Duodenal mucosa (tissue), 2 donors: Measurements from ENCODE around the gene PCDH1.
A peak's percentile ranks its signal among the peaks of the same experiment; 100 is the strongest.

Source experiments
- H3K27ac ChIP-seq: one replicate; pipeline ENCODE4 v1.7.0; 2013; ENCODE audit warnings: low read depth, low read length
- H3K27me3 ChIP-seq, 2 donors: one replicate each; pipeline ENCODE4 v1.7.0; 2013; ENCODE audit warnings: low read length in 2 of 2, control low read depth in 1 of 2; ENCODE audit not compliant: insufficient read depth in 2 of 2, control insufficient read depth in 1 of 2
- H3K36me3 ChIP-seq, 2 donors: one replicate each; pipeline ENCODE4 v1.7.0; 2013; ENCODE audit warnings: low read length in 2 of 2, control low read depth in 1 of 2; ENCODE audit not compliant: insufficient read depth in 2 of 2, control insufficient read depth in 1 of 2
- H3K4me1 ChIP-seq, 2 donors: one replicate each; pipeline ENCODE4 v1.7.0; 2013; ENCODE audit warnings: low read length in 2 of 2, control low read depth in 1 of 2; ENCODE audit not compliant: insufficient read depth in 2 of 2, control insufficient read depth in 1 of 2
- H3K4me3 ChIP-seq, 2 donors: one replicate each; pipeline ENCODE4 v1.7.0; 2013; ENCODE audit warnings: low read length in 2 of 2, low read depth in 1 of 2
- H3K9ac ChIP-seq, 2 donors: one replicate each; pipeline ENCODE4 v1.7.0; 2013; ENCODE audit warnings: low read length in 2 of 2, low read depth in 1 of 2
- H3K9me3 ChIP-seq, 2 donors: one replicate each; pipeline ENCODE4 v1.7.0; 2013; ENCODE audit warnings: low read length in 2 of 2, control low read depth in 1 of 2; ENCODE audit not compliant: control insufficient read depth in 1 of 2

The PCDH1 gene

GRCh38 chr5:141838326-141839014 is 39.7 kb downstream of the PCDH1 start:
- Histone ChIP-seq H3K9ac (no peak overlapping the region), H3K27ac (no peak overlapping the region), H3K27me3 (no peaks in the 10 kb centered on the region), H3K4me3 (no peak overlapping the region), H3K4me1 (peaks cover 55 to 57% of the 10 kb centered on the region in 2 donors), H3K9me3 (no peaks in the 10 kb centered on the region), H3K36me3 (peaks cover 0 to 3% of the 10 kb centered on the region in 2 donors)

GRCh38 chr5:141835928-141836670 is 42.1 kb downstream of the PCDH1 start:
- H3K9ac ChIP-seq: no peak overlapping the region
- no peaks in the 10 kb centered on the region for H3K9me3 ChIP-seq
- peaks cover 43 to 48% of the 10 kb centered on the region in 2 donors for H3K4me1 ChIP-seq
- H3K36me3 ChIP-seq: peaks cover 0 to 3% of the 10 kb centered on the region in 2 donors
- H3K27ac ChIP-seq: peak overlapping the region; percentile 1
- no peaks in the 10 kb centered on the region for H3K27me3 ChIP-seq
- no peak overlapping the region for H3K4me3 ChIP-seq

GRCh38 chr5:141834331-141834730 is 43.9 kb downstream of the PCDH1 start:
- H3K4me1 ChIP-seq: peaks cover 28 to 33% of the 10 kb centered on the region in 2 donors
- no peaks in the 10 kb centered on the region for H3K9me3 ChIP-seq
- H3K27me3 ChIP-seq: no peaks in the 10 kb centered on the region
- H3K36me3 ChIP-seq: peaks cover 0 to 3% of the 10 kb centered on the region in 2 donors
- no peak overlapping the region for H3K9ac ChIP-seq
- no peak overlapping the region for H3K27ac ChIP-seq
- no peak overlapping the region for H3K4me3 ChIP-seq

GRCh38 chr5:141832131-141832530 is 46.1 kb downstream of the PCDH1 start:
- H3K4me1 ChIP-seq: peaks cover 21 to 24% of the 10 kb centered on the region in 2 donors
- H3K4me3 ChIP-seq: no peak overlapping the region
- peaks cover 0 to 3% of the 10 kb centered on the region in 2 donors for H3K36me3 ChIP-seq
- no peak overlapping the region for H3K27ac ChIP-seq
- H3K9me3 ChIP-seq: no peaks in the 10 kb centered on the region
- no peaks in the 10 kb centered on the region for H3K27me3 ChIP-seq
- H3K9ac ChIP-seq: no peak overlapping the region

GRCh38 chr5:141828162-141828561 is 50.0 kb downstream of the PCDH1 start:
- Histone ChIP-seq H3K27me3 (no peaks in the 10 kb centered on the region), H3K27ac (no peak overlapping the region), H3K9me3 (no peaks in the 10 kb centered on the region), H3K36me3 (no peaks in the 10 kb centered on the region), H3K4me1 (peaks cover 8 to 9% of the 10 kb centered on the region in 2 donors), H3K9ac (no peak overlapping the region), H3K4me3 (no peak overlapping the region)

- no peaks in the 10 kb centered on the region for H3K27me3 ChIP-seq
- no peaks in the 10 kb centered on the region for H3K4me1 ChIP-seq
- no peak overlapping the region for H3K4me3 ChIP-seq
- H3K27ac ChIP-seq: no peak overlapping the region
- no peak overlapping the region for H3K9ac ChIP-seq
- H3K36me3 ChIP-seq: no peaks in the 10 kb centered on the region
- H3K9me3 ChIP-seq: no peaks in the 10 kb centered on the region
Measured at GRCh38 chr5:141826674-141827073, 51.5 kb downstream of the PCDH1 start.

GRCh38 chr5:141825791-141826560 is 52.2 kb downstream of the PCDH1 start:
- H3K4me3 ChIP-seq: no peak overlapping the region
- H3K9ac ChIP-seq: no peak overlapping the region
- no peaks in the 10 kb centered on the region for H3K9me3 ChIP-seq
- no peaks in the 10 kb centered on the region for H3K36me3 ChIP-seq
- no peak overlapping the region for H3K27ac ChIP-seq
- no peaks in the 10 kb centered on the region for H3K27me3 ChIP-seq
- H3K4me1 ChIP-seq: no peaks in the 10 kb centered on the region

- Histone ChIP-seq H3K4me1 (no peaks in the 10 kb centered on the region), H3K9me3 (no peaks in the 10 kb centered on the region), H3K4me3 (no peak overlapping the region), H3K36me3 (no peaks in the 10 kb centered on the region), H3K9ac (no peak overlapping the region), H3K27ac (no peak overlapping the region), H3K27me3 (no peaks in the 10 kb centered on the region)
Measured at GRCh38 chr5:141825241-141825671, 53.0 kb downstream of the PCDH1 start.

GRCh38 chr5:141824717-141825116 is 53.5 kb downstream of the PCDH1 start:
- Histone ChIP-seq H3K4me1 (no peaks in the 10 kb centered on the region), H3K4me3 (no peak overlapping the region), H3K27ac (no peak overlapping the region), H3K27me3 (no peaks in the 10 kb centered on the region), H3K9ac (no peak overlapping the region), H3K36me3 (no peaks in the 10 kb centered on the region), H3K9me3 (no peaks in the 10 kb centered on the region)

- Histone ChIP-seq H3K4me1 (no peaks in the 10 kb centered on the region), H3K9ac (no peak overlapping the region), H3K27ac (no peak overlapping the region), H3K4me3 (no peak overlapping the region), H3K9me3 (no peaks in the 10 kb centered on the region), H3K27me3 (no peaks in the 10 kb centered on the region), H3K36me3 (no peaks in the 10 kb centered on the region)
Measured at GRCh38 chr5:141823056-141823455, 55.2 kb downstream of the PCDH1 start.
